Kidney (tissue), 14 donors: ENCODE results near the gene PGBD5. TPM values are rescaled to one million over a fixed set of nuclear protein-coding genes. Genes with fewer than 3 reads are reported as not detected.
A peak's percentile ranks its signal among the peaks of the same experiment; 100 is the strongest.

Experiments
- DNase-seq, 5 donors: peaks; one replicate each; pipeline ENCODE4 v3.0.0-alpha.2; 2013 to 2020
- FAIRE-seq: peaks from 2 replicates; lab custom pipeline; 2012; peaks lifted over from hg19 to GRCh38; lab: Jason Lieb, UNC
- H3K27ac ChIP-seq, 2 donors: one replicate each; pipeline ENCODE4 v1.7.0; 2013; ENCODE audit warnings: low read depth in 2 of 2, low read length in 2 of 2, inconsistent platforms in 1 of 2
- H3K27me3 ChIP-seq: one replicate; pipeline ENCODE4 v1.7.1; 2013; ENCODE audit warnings: low read length, inconsistent platforms; ENCODE audit not compliant: control insufficient read depth, insufficient read depth
- H3K36me3 ChIP-seq, 3 donors: one replicate each; pipeline versions ENCODE4 v1.7.0 to v1.7.1; 2013; ENCODE audit warnings: low read length in 3 of 3, control low read depth in 1 of 3, inconsistent platforms in 1 of 3; ENCODE audit not compliant: insufficient read depth in 3 of 3, control insufficient read depth in 2 of 3
- H3K4me1 ChIP-seq, 3 donors: one replicate each; pipeline versions ENCODE4 v1.7.0 to v1.7.1; 2013; ENCODE audit warnings: low read length in 3 of 3, inconsistent platforms in 1 of 3, low read depth in 1 of 3; ENCODE audit not compliant: control insufficient read depth in 2 of 3, insufficient read depth in 2 of 3
- H3K4me3 ChIP-seq, 3 donors: one replicate each; pipeline versions ENCODE4 v1.7.0 to v1.8.1; 2013; ENCODE audit warnings: low read length in 3 of 3, control low read depth in 1 of 3, inconsistent platforms in 1 of 3
- H3K9ac ChIP-seq, 3 donors: one replicate each; pipeline versions ENCODE4 v1.7.0 to v1.7.1; 2013; ENCODE audit warnings: low read length in 3 of 3, control low read depth in 1 of 3, inconsistent platforms in 1 of 3
- H3K9me3 ChIP-seq, 3 donors: one replicate each; pipeline versions ENCODE4 v1.7.0 to v1.7.1; 2013; ENCODE audit warnings: low read length in 3 of 3, control low read depth in 1 of 3, inconsistent platforms in 1 of 3; ENCODE audit not compliant: control insufficient read depth in 2 of 3, insufficient read depth in 1 of 3
- intact Hi-C: fragments of 100-400 bp; cut with DNase I; formaldehyde crosslinking; loops from one replicate; pipeline ENCODE4 v1.11.1; 2022
- polyA plus RNA-seq: library from polyadenylated mRNA; stranded (reverse); fragments of 350-450 nt; fragmentation: Illumina TruSeq; extraction: RNeasy Lipid Tissue Mini Kit (QIAGEN cat#74804); gene quantifications from one replicate; pipeline ENCODE4 v1.2.3, GENCODE V29; 2014; ENCODE audit warnings: low read depth, low replicate concordance; ENCODE audit not compliant: insufficient read depth
- total RNA-seq: library from RNA; stranded (reverse); fragmentation: NEBNext Ultra II Directional; extraction: Animal tissue kit (Norgen Biotek cat#: 25700); gene quantifications from one replicate; pipeline ENCODE4 v1.2.1, GENCODE V29; 2021
- TF ChIP-seq, protein P1 (sequence below): IDR thresholded peaks from 3 replicates; pipeline ENCODE4 v1.5.1; 2012; ENCODE audit warnings: mild to moderate bottlenecking, moderate library complexity, borderline replicate concordance; ENCODE audit not compliant: insufficient read depth; ENCODE audit errors: extremely low read depth
- donor health status: control.
- donor health status: control.
- donor health status: control.
- donor health status: control.
- donor health status: control.
- donor health status: DM: yes; HTN: yes; CAD: no.
- donor health status: Normal renal cell carcinoma (clear cell type).

The PGBD5 gene
- total and polyA plus RNA-seq, 2 donors from 2014 or later, result 2.0 to 3.7 TPM

DNA sequence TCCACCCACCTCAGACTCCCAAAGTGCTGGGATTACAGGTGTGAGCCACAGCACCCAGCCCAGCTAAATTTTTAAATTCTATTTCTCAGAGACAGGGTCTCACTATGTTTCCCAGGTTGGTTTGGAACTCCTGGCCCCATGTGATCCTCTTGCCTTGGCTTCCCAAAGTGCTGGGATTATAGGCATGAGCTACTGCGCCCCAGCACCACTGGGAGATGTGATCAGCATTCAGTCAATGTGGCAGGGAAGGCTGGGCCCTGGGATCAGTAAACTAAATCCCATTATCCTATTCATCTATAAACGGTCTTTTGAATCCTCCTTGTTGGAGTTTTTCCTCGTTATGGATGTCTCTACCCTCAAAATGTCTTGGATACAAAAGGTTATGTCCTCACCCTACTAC lies 113.5 kb downstream of the PGBD5 start:
- no peaks in the 10 kb centered on the region for H3K27me3 ChIP-seq
- H3K4me1 ChIP-seq, result peaks cover 0 to 2% (median 0%) of the 10 kb centered on the region in 3 donors
- no peak overlapping the region for H3K9ac ChIP-seq
- intact Hi-C loops, result loop anchor here (10.0 kb wide), 1 partner anchor 648 kb away; no protein-coding TSS in a partner anchor
- no peak overlapping the region for H3K27ac ChIP-seq
- no peaks in the 10 kb centered on the region for H3K9me3 ChIP-seq
- H3K4me3 ChIP-seq, result no peak overlapping the region
- no peaks in the 10 kb centered on the region for H3K36me3 ChIP-seq
- DNase-seq (no peak), FAIRE-seq (no peak)
- TF ChIP-seq, protein P1, sequence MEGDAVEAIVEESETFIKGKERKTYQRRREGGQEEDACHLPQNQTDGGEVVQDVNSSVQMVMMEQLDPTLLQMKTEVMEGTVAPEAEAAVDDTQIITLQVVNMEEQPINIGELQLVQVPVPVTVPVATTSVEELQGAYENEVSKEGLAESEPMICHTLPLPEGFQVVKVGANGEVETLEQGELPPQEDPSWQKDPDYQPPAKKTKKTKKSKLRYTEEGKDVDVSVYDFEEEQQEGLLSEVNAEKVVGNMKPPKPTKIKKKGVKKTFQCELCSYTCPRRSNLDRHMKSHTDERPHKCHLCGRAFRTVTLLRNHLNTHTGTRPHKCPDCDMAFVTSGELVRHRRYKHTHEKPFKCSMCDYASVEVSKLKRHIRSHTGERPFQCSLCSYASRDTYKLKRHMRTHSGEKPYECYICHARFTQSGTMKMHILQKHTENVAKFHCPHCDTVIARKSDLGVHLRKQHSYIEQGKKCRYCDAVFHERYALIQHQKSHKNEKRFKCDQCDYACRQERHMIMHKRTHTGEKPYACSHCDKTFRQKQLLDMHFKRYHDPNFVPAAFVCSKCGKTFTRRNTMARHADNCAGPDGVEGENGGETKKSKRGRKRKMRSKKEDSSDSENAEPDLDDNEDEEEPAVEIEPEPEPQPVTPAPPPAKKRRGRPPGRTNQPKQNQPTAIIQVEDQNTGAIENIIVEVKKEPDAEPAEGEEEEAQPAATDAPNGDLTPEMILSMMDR, result no peak

DNA sequence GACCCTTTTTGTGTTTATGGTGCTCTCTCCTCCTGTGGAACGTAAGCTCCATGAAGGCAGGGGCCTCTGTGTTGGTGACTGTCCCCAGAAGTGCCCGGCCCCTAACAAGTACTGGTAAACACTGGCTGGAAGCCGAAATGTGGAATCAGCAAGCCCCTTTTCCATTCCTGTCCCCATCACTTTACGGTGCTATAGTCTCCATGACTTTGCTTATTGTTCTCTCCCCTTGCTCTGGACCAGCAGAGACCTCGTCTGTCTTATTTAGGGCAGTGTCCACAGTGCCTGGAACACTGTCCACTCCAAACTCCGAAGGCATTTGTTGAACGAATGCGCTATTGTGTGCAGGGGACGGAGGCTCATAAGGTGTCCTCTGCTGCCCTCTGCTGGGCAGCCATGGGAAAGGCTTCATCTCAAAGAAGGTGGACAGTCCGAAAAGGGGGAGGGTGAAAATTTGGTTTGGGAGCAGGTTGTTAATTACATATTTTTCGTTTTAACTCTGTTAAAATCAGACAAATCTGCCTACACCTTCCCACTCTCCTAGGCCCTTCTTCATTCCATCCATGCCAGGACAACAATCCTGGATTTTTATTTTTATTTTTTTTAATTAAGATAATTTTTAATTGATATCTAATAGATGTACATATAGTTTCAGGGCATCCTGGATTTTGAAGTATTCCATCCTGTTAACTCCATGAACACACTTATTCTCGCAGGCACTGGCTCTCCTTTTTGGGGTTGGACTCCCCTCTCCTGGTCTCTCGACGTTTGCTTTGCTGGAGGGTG lies 115.6 kb downstream of the PGBD5 start:
- TF ChIP-seq, protein P1, result peak; percentile 93
- peak; percentile 21 for FAIRE-seq
- Histone ChIP-seq H3K9ac (no peak overlapping the region), H3K9me3 (no peaks in the 10 kb centered on the region), H3K27me3 (no peaks in the 10 kb centered on the region), H3K27ac (no peak overlapping the region), H3K36me3 (no peaks in the 10 kb centered on the region), H3K4me1 (peaks cover 0 to 2% (median 0%) of the 10 kb centered on the region in 3 donors), H3K4me3 (no peak overlapping the region)
- DNase-seq, result peak; percentile 73 to 90 (median 83)
- intact Hi-C loops, result loop anchor here (10.0 kb wide), 1 partner anchor 646 kb away; no protein-coding TSS in a partner anchor

DNA sequence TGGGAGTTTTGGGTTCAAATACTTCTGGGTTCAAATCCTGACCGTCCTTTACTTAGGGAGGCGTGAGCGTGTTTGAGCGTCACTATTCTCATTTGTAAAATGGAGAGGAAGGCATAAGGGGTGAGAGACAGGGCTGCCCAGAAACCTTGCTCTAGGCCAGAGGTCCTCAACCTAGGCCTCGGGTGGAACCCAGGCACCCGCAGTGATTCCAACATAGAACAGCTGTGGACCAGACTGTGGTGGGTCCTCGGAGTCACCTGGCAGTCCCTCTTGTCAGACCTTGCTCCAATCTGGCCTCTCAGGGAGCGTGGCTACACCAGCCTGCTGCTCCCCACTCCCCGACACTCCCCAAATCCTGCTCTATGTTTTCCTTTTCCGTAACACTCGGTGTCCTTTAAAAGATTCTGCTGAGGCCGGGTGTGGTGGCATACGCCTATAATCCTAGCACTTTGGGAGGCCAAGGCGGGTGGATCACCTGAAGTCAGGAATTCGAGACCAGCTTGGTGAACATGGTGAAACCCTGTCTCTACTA lies 116.4 kb downstream of the PGBD5 start:
- FAIRE-seq (no peak), DNase-seq (peak in 1 of 5 donors; percentile 38)
- TF ChIP-seq, protein P1, result no peak
- no peak overlapping the region for H3K4me3 ChIP-seq
- no peak overlapping the region for H3K9ac ChIP-seq
- no peaks in the 10 kb centered on the region for H3K27me3 ChIP-seq
- peaks cover 0 to 2% (median 0%) of the 10 kb centered on the region in 3 donors for H3K4me1 ChIP-seq
- H3K36me3 ChIP-seq, result no peaks in the 10 kb centered on the region
- H3K27ac ChIP-seq, result no peak overlapping the region
- intact Hi-C loops, result loop anchor here (10.0 kb wide), 1 partner anchor 645 kb away; no protein-coding TSS in a partner anchor
- H3K9me3 ChIP-seq, result no peaks in the 10 kb centered on the region
